H9 (cell line): ENCODE measurements around the gene SMAD6. TPM values are rescaled to one million over a fixed set of nuclear protein-coding genes. Genes with fewer than 3 reads are reported as not detected.

Experiments used
- DNase-seq: peaks from one replicate; pipeline ENCODE4 v3.0.0-alpha.2; 2017
- H2AFZ ChIP-seq: one replicate; pipeline ENCODE4 v1.6.1; 2013; ENCODE audit warnings: mild to moderate bottlenecking, low read length, control low read depth, moderate library complexity
- H2AK5ac ChIP-seq: 2 replicates; pipeline ENCODE4 v1.6.1; 2013; ENCODE audit warnings: low read length, control low read depth, mixed read lengths; ENCODE audit not compliant: insufficient read length
- H2BK120ac ChIP-seq: one replicate; pipeline ENCODE4 v1.6.1; 2013; ENCODE audit warnings: low read depth, mild to moderate bottlenecking, low read length, control low read depth, inconsistent platforms; ENCODE audit not compliant: poor library complexity, severe bottlenecking
- H2BK12ac ChIP-seq: 2 replicates; pipeline ENCODE4 v1.6.1; 2013; ENCODE audit warnings: low read length, control low read depth, mixed read lengths, low read depth; ENCODE audit not compliant: insufficient read length
- H2BK15ac ChIP-seq: 2 replicates; pipeline ENCODE4 v1.6.1; 2013; ENCODE audit warnings: low read depth, low read length, control low read depth
- H2BK20ac ChIP-seq: one replicate; pipeline ENCODE4 v1.6.1; 2013; ENCODE audit warnings: low read depth, mild to moderate bottlenecking, low read length, control low read depth, inconsistent platforms; ENCODE audit not compliant: poor library complexity, severe bottlenecking
- H2BK5ac ChIP-seq: 2 replicates; pipeline ENCODE4 v1.6.1; 2013; ENCODE audit warnings: low read length, control low read depth, mixed read lengths; ENCODE audit not compliant: insufficient read length
- H3K14ac ChIP-seq: 2 replicates; pipeline ENCODE4 v1.6.1; 2013; ENCODE audit warnings: low read length, control low read depth; ENCODE audit not compliant: insufficient read depth
- H3K18ac ChIP-seq: 2 replicates; pipeline ENCODE4 v1.6.1; 2013; ENCODE audit warnings: low read depth, mild to moderate bottlenecking, mixed read lengths, low read length, control low read depth; ENCODE audit not compliant: insufficient read length
- H3K23ac ChIP-seq: 2 replicates; pipeline ENCODE4 v1.6.1; 2013; ENCODE audit warnings: low read length, control low read depth, mixed read lengths, low read depth; ENCODE audit not compliant: insufficient read length
- H3K23me2 ChIP-seq: 2 replicates; pipeline ENCODE4 v1.6.1; 2013; ENCODE audit warnings: low read depth, mild to moderate bottlenecking, mixed read lengths, low read length, control low read depth; ENCODE audit not compliant: insufficient read length, poor library complexity, severe bottlenecking
- H3K27ac ChIP-seq: 2 replicates; pipeline ENCODE4 v1.5.1; 2013; ENCODE audit warnings: low read length, control low read depth, mixed read lengths, low read depth; ENCODE audit not compliant: insufficient read length
- H3K27me3 ChIP-seq: 2 replicates; pipeline ENCODE4 v1.6.1; 2013; ENCODE audit warnings: low read length, control low read depth, inconsistent platforms; ENCODE audit not compliant: insufficient read depth
- H3K4ac ChIP-seq: 2 replicates; pipeline ENCODE4 v1.6.1; 2013; ENCODE audit warnings: low read depth, mild to moderate bottlenecking, control low read depth, inconsistent platforms, low read length, moderate library complexity
- H3K4me1 ChIP-seq: 2 replicates; pipeline ENCODE4 v1.6.1; 2013; ENCODE audit warnings: low read length, control low read depth, inconsistent platforms; ENCODE audit not compliant: insufficient read depth
- H3K4me2 ChIP-seq: 2 replicates; pipeline ENCODE4 v1.6.1; 2013; ENCODE audit warnings: low read length, control low read depth, mixed read lengths; ENCODE audit not compliant: insufficient read length, insufficient read depth
- H3K56ac ChIP-seq: 2 replicates; pipeline ENCODE4 v1.6.1; 2013; ENCODE audit warnings: low read depth, mild to moderate bottlenecking, mixed read lengths, low read length, control low read depth; ENCODE audit not compliant: insufficient read length
- H3K79me1 ChIP-seq: 2 replicates; pipeline ENCODE4 v1.6.1; 2013; ENCODE audit warnings: low read depth, mild to moderate bottlenecking, moderate library complexity, low read length, control low read depth, inconsistent platforms; ENCODE audit not compliant: insufficient read depth, poor library complexity, severe bottlenecking
- H3K79me2 ChIP-seq: 2 replicates; pipeline ENCODE4 v1.6.1; 2013; ENCODE audit warnings: low read length, control low read depth, inconsistent platforms; ENCODE audit not compliant: insufficient read depth
- H3K9ac ChIP-seq: 2 replicates; pipeline ENCODE4 v1.6.1; 2013; ENCODE audit warnings: low read length, control low read depth, mixed read lengths; ENCODE audit not compliant: insufficient read length; ENCODE audit errors: extremely low read depth
- H3K9me3 ChIP-seq: one replicate; pipeline ENCODE4 v1.6.1; 2013; ENCODE audit warnings: low read depth, low read length, inconsistent platforms; ENCODE audit not compliant: control insufficient read depth
- H3T11ph ChIP-seq: one replicate; pipeline ENCODE4 v1.6.1; 2013; ENCODE audit warnings: mild to moderate bottlenecking, low read length, control low read depth, inconsistent platforms
- H4K20me1 ChIP-seq: one replicate; pipeline ENCODE4 v1.6.1; 2013; ENCODE audit not compliant: control insufficient read depth, insufficient read length, insufficient read depth
- H4K5ac ChIP-seq: 2 replicates; pipeline ENCODE4 v1.6.1; 2013; ENCODE audit warnings: low read depth, mild to moderate bottlenecking, mixed read lengths, low read length, control low read depth; ENCODE audit not compliant: insufficient read length
- H4K8ac ChIP-seq: replicated peaks from 2 replicates; pipeline ENCODE4 v1.6.1; 2013; ENCODE audit warnings: low read length, control low read depth, mixed read lengths, low read depth; ENCODE audit not compliant: insufficient read length
- H4K91ac ChIP-seq: 2 replicates; pipeline ENCODE4 v1.6.1; 2013; ENCODE audit warnings: low read depth, mild to moderate bottlenecking, moderate library complexity, mixed read lengths, low read length, control low read depth; ENCODE audit not compliant: insufficient read length
- H3K27ac Mint-ChIP-seq, 3 experiments: 2 replicates in 2 of 3; 3 replicates in 1 of 3; pipeline ENCODE4 v1.8.0; 2020 to 2021; ENCODE audit warnings: mixed read lengths in 3 of 3, mild to moderate bottlenecking in 1 of 3, moderate library complexity in 1 of 3
- H3K27me3 Mint-ChIP-seq: 2 replicates; pipeline ENCODE4 v1.8.0; 2021; ENCODE audit warnings: low read depth, mild to moderate bottlenecking, moderate library complexity, mixed read lengths
- H3K36me3 Mint-ChIP-seq, 3 experiments: 2 replicates in 2 of 3; 3 replicates in 1 of 3; pipeline ENCODE4 v1.8.0; 2020 to 2021; ENCODE audit warnings: low read depth in 3 of 3, mixed read lengths in 3 of 3; ENCODE audit not compliant: insufficient read depth in 1 of 3
- H3K4me1 Mint-ChIP-seq, 2 experiments: 2 replicates each; pipeline ENCODE4 v1.8.0; 2020; ENCODE audit warnings: mixed read lengths in 2 of 2
- H3K4me3 Mint-ChIP-seq, 2 experiments: 2 replicates in 1 of 2; 3 replicates in 1 of 2; pipeline ENCODE4 v1.8.0; 2020 to 2021; ENCODE audit warnings: mild to moderate bottlenecking in 2 of 2, mixed read lengths in 2 of 2, moderate library complexity in 1 of 2
- H3K9me3 Mint-ChIP-seq, 2 experiments: 2 replicates in 1 of 2; 3 replicates in 1 of 2; pipeline ENCODE4 v1.8.0; 2020; ENCODE audit warnings: mild to moderate bottlenecking in 2 of 2, mixed read lengths in 2 of 2, moderate library complexity in 1 of 2
- CTCF ChIP-seq: fragments of 200-600 bp; sonication (generic); conservative IDR thresholded peaks from 3 replicates; pipeline ENCODE4 v1.8.0; 2021; ENCODE audit warnings: antibody characterized with exemption, mild to moderate bottlenecking
- WGBS: extraction: QIAGEN DNeasy Blood & Tissue Kit; methylation state at CpG from one replicate; pipeline ENCODE4 v1.1.7; 2013; ENCODE audit warnings: missing lambda C conversion rate, low lambda C conversion rate, mixed read lengths; ENCODE audit not compliant: insufficient read length; ENCODE audit errors: extremely low coverage; 5-methylcytosine and 5-hydroxymethylcytosine counted together
- total RNA-seq: library from RNA; stranded (reverse); gene quantifications from 2 replicates; pipeline ENCODE4 v1.2.1, GENCODE V29; 2021

SMAD6 gene
- total RNA-seq, 1 experiment from 2014 or later = 6.0 TPM

- no peak overlapping the region for H3T11ph ChIP-seq
- H2AFZ ChIP-seq = no peak overlapping the region
- Mint-ChIP-seq H3K4me3 (no peak overlapping the region), H3K36me3 (no peaks in the 10 kb centered on the region), H3K27me3 (peaks cover 1% of the 10 kb centered on the region; the same call in 1 of the 2 replicates), H3K27ac (no peak overlapping the region; a peak in 1 of 7 replicates), H3K9me3 (peaks cover 0 to 3% of the 10 kb centered on the region in 2 experiments; a peak in 1 of 5 replicates), H3K4me1 (peaks cover 25 to 28% of the 10 kb centered on the region in 2 experiments)
- H2BK120ac ChIP-seq = no peak overlapping the region
- H4K8ac ChIP-seq = no peak overlapping the region
- H3K23me2 ChIP-seq = no peaks in the 10 kb centered on the region
- H4K20me1 ChIP-seq = no peaks in the 10 kb centered on the region
- no peak overlapping the region for H2BK5ac ChIP-seq
- H2BK20ac ChIP-seq = no peak overlapping the region
- WGBS = no CpG with 5 or more reads among the region's 1 CpG
- no peaks in the 10 kb centered on the region for H3K27me3 ChIP-seq
- no peak overlapping the region for H2BK15ac ChIP-seq
- H3K18ac ChIP-seq = no peak overlapping the region
- no peak overlapping the region for H3K4ac ChIP-seq
- no peaks in the 10 kb centered on the region for H3K9me3 ChIP-seq
- H2BK12ac ChIP-seq = no peak overlapping the region
- H3K4me1 ChIP-seq = no peaks in the 10 kb centered on the region
- no peak overlapping the region for H3K23ac ChIP-seq
- DNase-seq = no peak
- no peaks in the 10 kb centered on the region for H3K79me2 ChIP-seq
- H2AK5ac ChIP-seq = no peak overlapping the region
- peak overlapping the region; percentile 52; the same call in 1 of the 2 replicates for H3K14ac ChIP-seq
- no peak overlapping the region for H3K56ac ChIP-seq
- no peak for TF ChIP-seq CTCF
- H3K9ac ChIP-seq = no peak overlapping the region
- no peak overlapping the region for H4K5ac ChIP-seq
- H3K79me1 ChIP-seq = no peaks in the 10 kb centered on the region
- no peak overlapping the region for H3K27ac ChIP-seq
- H3K4me2 ChIP-seq = no peak overlapping the region
- no peak overlapping the region for H4K91ac ChIP-seq
Observed at GRCh38 chr15:66803749-66804148, 101.7 kb downstream of the SMAD6 start.
